D341Med (cell line): ENCODE results near the gene IQCE.
"Not testable (repeated sequence)": the region's sequence is repeated elsewhere in the genome, so short reads cannot be mapped to it uniquely, and the experiment has no call there.

ENCODE experiments used
- DNase-seq: peaks from one replicate; pipeline ENCODE4 v3.0.0; 2012; ENCODE audit warnings: low spot score

The IQCE gene

GRCh38 chr7:2576742-2577491 lies 18.1 kb downstream of the IQCE start:
- peak; percentile 18 for DNase-seq

- DNase-seq, result peak; percentile 28
These were observed 19.3 kb downstream of the IQCE start for GRCh38 chr7:2577914-2578680.

- peak; percentile 9 for DNase-seq
These were observed 21.9 kb downstream of the IQCE start for GRCh38 chr7:2580636-2581035.

GRCh38 chr7:2582006-2582735 lies 23.4 kb downstream of the IQCE start:
- peak; percentile 15 for DNase-seq

GRCh38 chr7:2583798-2584580 lies 25.2 kb downstream of the IQCE start:
- no peak for DNase-seq

GRCh38 chr7:2585446-2585845 lies 26.7 kb downstream of the IQCE start:
- DNase-seq, result no peak

- no peak for DNase-seq
These were observed 27.7 kb downstream of the IQCE start for GRCh38 chr7:2586326-2587020.

- no peak for DNase-seq
These were observed 28.4 kb downstream of the IQCE start for GRCh38 chr7:2587134-2587533.

- DNase-seq, result no peak
These were observed 29.0 kb downstream of the IQCE start for GRCh38 chr7:2587778-2588177.

- no peak for DNase-seq
These were observed 30.6 kb downstream of the IQCE start for GRCh38 chr7:2589341-2589740.

- not testable (repeated sequence) for DNase-seq
These were observed 31.2 kb downstream of the IQCE start for GRCh38 chr7:2589941-2590340.

- no peak for DNase-seq
These were observed 33.6 kb downstream of the IQCE start for GRCh38 chr7:2592375-2592865.

GRCh38 chr7:2593036-2593727 lies 34.4 kb downstream of the IQCE start:
- DNase-seq, result no peak

GRCh38 chr7:2594599-2594998 lies 35.8 kb downstream of the IQCE start:
- DNase-seq, result no peak

GRCh38 chr7:2595258-2595860 lies 36.6 kb downstream of the IQCE start:
- no peak for DNase-seq

GRCh38 chr7:2596464-2597272 lies 37.9 kb downstream of the IQCE start:
- no peak for DNase-seq

GRCh38 chr7:2597273-2597640 lies 38.5 kb downstream of the IQCE start:
- no peak for DNase-seq

GRCh38 chr7:2598154-2598823 lies 39.5 kb downstream of the IQCE start:
- no peak for DNase-seq

- DNase-seq, result no peak
These were observed 42.3 kb downstream of the IQCE start for GRCh38 chr7:2601065-2601464.
